B cell (primary cell): Measurements from ENCODE around the gene DUSP5.

Experiments used
- EZH2 ChIP-seq: IDR thresholded peaks from 2 replicates; pipeline ENCODE4 v1.6.1; 2012; ENCODE audit warnings: borderline replicate concordance, low read depth, mild to moderate bottlenecking, moderate library complexity, low read length; ENCODE audit not compliant: insufficient read depth, poor library complexity, severe bottlenecking
- TF ChIP-seq, protein P1 (sequence below): fragments of 200-600 bp; IDR thresholded peaks from one replicate; pipeline ENCODE4 v1.8.0; 2022; ENCODE audit warnings: antibody characterized with exemption, mild to moderate bottlenecking

DNA sequence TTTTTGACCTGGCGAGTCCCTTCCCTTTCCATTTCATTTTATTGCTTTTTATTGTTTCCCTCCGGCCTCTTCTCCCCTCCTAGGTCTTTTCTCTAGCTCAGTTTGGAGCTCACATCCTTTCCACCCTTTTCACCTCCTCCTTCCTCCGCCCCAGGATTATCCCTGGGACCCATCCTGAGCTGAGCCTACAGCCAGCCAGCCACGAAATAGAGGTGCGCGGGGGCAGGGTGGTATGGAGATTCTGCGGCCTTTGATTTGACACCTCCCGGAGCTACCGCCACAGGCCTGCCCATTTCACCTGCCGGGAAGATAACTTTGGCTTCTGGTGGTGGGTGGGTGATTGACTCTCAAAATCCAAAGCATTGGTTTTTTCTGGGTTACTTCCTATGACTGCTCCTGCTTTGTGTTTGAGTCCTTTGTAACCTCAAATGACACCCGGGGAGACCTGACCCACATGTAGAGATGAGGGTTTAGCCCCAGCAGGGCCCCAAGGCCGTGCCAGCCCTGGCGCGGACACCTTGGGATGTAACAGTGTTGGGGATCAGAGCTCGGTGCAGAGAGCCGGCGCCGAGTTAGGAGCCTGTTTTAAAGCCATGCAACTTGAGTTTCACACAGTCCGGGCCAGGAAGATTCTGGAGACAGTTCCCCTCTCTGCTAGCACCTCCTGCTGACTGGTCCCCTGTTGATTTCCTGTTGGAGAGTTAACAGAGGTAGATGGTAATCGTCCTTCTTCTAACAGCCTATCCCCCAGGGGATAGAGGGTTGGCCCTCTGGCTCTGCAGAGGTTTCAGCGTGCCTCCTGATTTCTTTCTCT, 1.5 kb downstream of the DUSP5 start:
- TF ChIP-seq, protein P1, sequence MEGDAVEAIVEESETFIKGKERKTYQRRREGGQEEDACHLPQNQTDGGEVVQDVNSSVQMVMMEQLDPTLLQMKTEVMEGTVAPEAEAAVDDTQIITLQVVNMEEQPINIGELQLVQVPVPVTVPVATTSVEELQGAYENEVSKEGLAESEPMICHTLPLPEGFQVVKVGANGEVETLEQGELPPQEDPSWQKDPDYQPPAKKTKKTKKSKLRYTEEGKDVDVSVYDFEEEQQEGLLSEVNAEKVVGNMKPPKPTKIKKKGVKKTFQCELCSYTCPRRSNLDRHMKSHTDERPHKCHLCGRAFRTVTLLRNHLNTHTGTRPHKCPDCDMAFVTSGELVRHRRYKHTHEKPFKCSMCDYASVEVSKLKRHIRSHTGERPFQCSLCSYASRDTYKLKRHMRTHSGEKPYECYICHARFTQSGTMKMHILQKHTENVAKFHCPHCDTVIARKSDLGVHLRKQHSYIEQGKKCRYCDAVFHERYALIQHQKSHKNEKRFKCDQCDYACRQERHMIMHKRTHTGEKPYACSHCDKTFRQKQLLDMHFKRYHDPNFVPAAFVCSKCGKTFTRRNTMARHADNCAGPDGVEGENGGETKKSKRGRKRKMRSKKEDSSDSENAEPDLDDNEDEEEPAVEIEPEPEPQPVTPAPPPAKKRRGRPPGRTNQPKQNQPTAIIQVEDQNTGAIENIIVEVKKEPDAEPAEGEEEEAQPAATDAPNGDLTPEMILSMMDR = no peak
- TF ChIP-seq EZH2 = no peak
